HL-60/S4 treated with phorbol 12-myristate 13-acetate at 8.2 ng/mL for 4 days and 3 days (cell line): ENCODE measurements around the gene PDIK1L.

Experiments
- in situ Hi-C: fragments of 300-500 bp; cut with MboI; formaldehyde crosslinking; loops from 2 replicates; pipeline ENCODE4 v1.15.0; 2022; ENCODE audit warnings: low sequenced_read_pairs

PDIK1L gene

GRCh38 chr1:26121854-26122773 lies 10.5 kb downstream of the PDIK1L start:
- in situ Hi-C loops: no loop called here

- in situ Hi-C loops: no loop called here
Observed at GRCh38 chr1:26122988-26123973, 11.7 kb downstream of the PDIK1L start.

- in situ Hi-C loops: no loop called here
Observed at GRCh38 chr1:26124418-26125331, 13.1 kb downstream of the PDIK1L start.

- in situ Hi-C loops: no loop called here
Observed at GRCh38 chr1:26125382-26125781, 13.8 kb downstream of the PDIK1L start.

- in situ Hi-C loops: no loop called here
Observed at GRCh38 chr1:26125946-26126320, 14.3 kb downstream of the PDIK1L start.

- in situ Hi-C loops: no loop called here
Observed at GRCh38 chr1:26126321-26127084, 14.9 kb downstream of the PDIK1L start.

- in situ Hi-C loops: no loop called here
Observed at GRCh38 chr1:26127235-26128163, 15.9 kb downstream of the PDIK1L start.

- in situ Hi-C loops: no loop called here
Observed at GRCh38 chr1:26129778-26130177, 18.2 kb downstream of the PDIK1L start.

GRCh38 chr1:26130695-26131094 lies 19.1 kb downstream of the PDIK1L start:
- in situ Hi-C loops: no loop called here

- in situ Hi-C loops: no loop called here
Observed at GRCh38 chr1:26132128-26132833, 20.7 kb downstream of the PDIK1L start.

- in situ Hi-C loops: no loop called here
Observed at GRCh38 chr1:26132834-26133167, 21.2 kb downstream of the PDIK1L start.

- in situ Hi-C loops: no loop called here
Observed at GRCh38 chr1:26134466-26134865, 22.8 kb downstream of the PDIK1L start.

- in situ Hi-C loops: no loop called here
Observed at GRCh38 chr1:26138974-26139558, 27.4 kb downstream of the PDIK1L start.

- in situ Hi-C loops: no loop called here
Observed at GRCh38 chr1:26142159-26142558, 30.5 kb downstream of the PDIK1L start.

- in situ Hi-C loops: no loop called here
Observed at GRCh38 chr1:26145041-26145959, 33.7 kb downstream of the PDIK1L start.

GRCh38 chr1:26145960-26146294 lies 34.3 kb downstream of the PDIK1L start:
- in situ Hi-C loops: no loop called here

- in situ Hi-C loops: no loop called here
Observed at GRCh38 chr1:26148887-26149286, 37.3 kb downstream of the PDIK1L start.
